SK-N-SH treated with all-trans-retinoic acid at 6 μM for 48 hours (cell line): ENCODE results near the gene PTPRN2.
"Not testable (repeated sequence)": the region's sequence is repeated elsewhere in the genome, so short reads cannot be mapped to it uniquely, and the experiment has no call there.

Experiments
- ATAC-seq: fragments of 200-7000 bp; cut with Tn5 transposase; 3 replicates; pipeline ENCODE4 v1.9.1; 2020; ENCODE audit warnings: mild to moderate bottlenecking, moderate library complexity
- ARNTL ChIP-seq: fragments of 450-650 bp; formaldehyde crosslinking; IDR thresholded peaks from 2 replicates; pipeline ENCODE4 v1.5.0; 2020; ENCODE audit warnings: low read depth, mild to moderate bottlenecking, moderate library complexity, borderline replicate concordance
- CSDC2 ChIP-seq: fragments of 250-450 bp; sonication (Bioruptor Pico); IDR thresholded peaks from 2 replicates; pipeline ENCODE4 v1.5.0; 2020; ENCODE audit warnings: mild to moderate bottlenecking, moderate library complexity
- CSRNP3 ChIP-seq: fragments of 250-450 bp; sonication (Bioruptor Pico); IDR thresholded peaks from 2 replicates; pipeline ENCODE4 v1.5.1; 2021; ENCODE audit warnings: mild to moderate bottlenecking, moderate library complexity
- ESRRG ChIP-seq: fragments of 250-450 bp; sonication (Bioruptor Pico); IDR thresholded peaks from 2 replicates; pipeline ENCODE4 v1.6.1; 2021; ENCODE audit warnings: mild to moderate bottlenecking
- GLIS3 ChIP-seq: fragments of 250-450 bp; sonication (Bioruptor Pico); IDR thresholded peaks from 2 replicates; pipeline ENCODE4 v1.5.0; 2020; ENCODE audit warnings: mild to moderate bottlenecking, moderate library complexity
- ISL1 ChIP-seq: fragments of 250-450 bp; sonication (Bioruptor Pico); IDR thresholded peaks from 2 replicates; pipeline ENCODE4 v2.1.2; 2022; ENCODE audit warnings: mild to moderate bottlenecking, moderate library complexity
- OSR1 ChIP-seq: fragments of 250-450 bp; sonication (Bioruptor Pico); IDR thresholded peaks from 2 replicates; pipeline ENCODE4 v1.8.0; 2022; ENCODE audit warnings: moderate library complexity, mild to moderate bottlenecking, inconsistent platforms
- PATZ1 ChIP-seq: fragments of 250-450 bp; sonication (Bioruptor Pico); IDR thresholded peaks from 2 replicates; pipeline ENCODE4 v1.8.0; 2020; ENCODE audit warnings: mild to moderate bottlenecking, moderate library complexity, borderline replicate concordance
- PPARA ChIP-seq: fragments of 250-450 bp; sonication (Bioruptor Pico); IDR thresholded peaks from 2 replicates; pipeline ENCODE4 v1.5.0; 2020; ENCODE audit warnings: mild to moderate bottlenecking, borderline replicate concordance
- RARB ChIP-seq: fragments of 250-450 bp; sonication (Bioruptor Pico); IDR thresholded peaks from 2 replicates; pipeline ENCODE4 v1.8.0; 2021; ENCODE audit warnings: mild to moderate bottlenecking, moderate library complexity
- SNAI2 ChIP-seq: fragments of 250-450 bp; sonication (Bioruptor Pico); IDR thresholded peaks from 2 replicates; pipeline ENCODE4 v1.5.0; 2020; ENCODE audit warnings: mild to moderate bottlenecking, moderate library complexity
- TCF4 ChIP-seq: fragments of 250-450 bp; sonication (Bioruptor Pico); IDR thresholded peaks from 2 replicates; pipeline ENCODE4 v1.8.0; 2021; ENCODE audit warnings: mild to moderate bottlenecking, moderate library complexity, borderline replicate concordance
- TOX ChIP-seq: fragments of 250-450 bp; sonication (Bioruptor Pico); IDR thresholded peaks from 2 replicates; pipeline ENCODE4 v1.8.0; 2021; ENCODE audit warnings: mild to moderate bottlenecking, moderate library complexity, borderline replicate concordance
- TSHZ2 ChIP-seq: fragments of 250-450 bp; sonication (Bioruptor Pico); IDR thresholded peaks from 2 replicates; pipeline ENCODE4 v1.5.0; 2020; ENCODE audit warnings: mild to moderate bottlenecking, moderate library complexity
- ZC3H10 ChIP-seq: fragments of 250-450 bp; sonication (Bioruptor Pico); IDR thresholded peaks from 2 replicates; pipeline ENCODE4 v1.5.1; 2021; ENCODE audit warnings: mild to moderate bottlenecking, moderate library complexity
- ZFP3 ChIP-seq: fragments of 250-450 bp; sonication (Bioruptor Pico); IDR thresholded peaks from 2 replicates; pipeline ENCODE4 v1.5.0; 2020; ENCODE audit warnings: mild to moderate bottlenecking, moderate library complexity
- ZFP30 ChIP-seq: fragments of 450-650 bp; formaldehyde crosslinking; IDR thresholded peaks from 2 replicates; pipeline ENCODE4 v1.5.0; 2022; ENCODE audit warnings: mild to moderate bottlenecking, moderate library complexity
- ZNF70 ChIP-seq: fragments of 450-650 bp; formaldehyde crosslinking; IDR thresholded peaks from 2 replicates; pipeline ENCODE4 v1.5.0; 2020; ENCODE audit warnings: mild to moderate bottlenecking, moderate library complexity
- ZNF8 ChIP-seq: fragments of 450-650 bp; formaldehyde crosslinking; IDR thresholded peaks from 2 replicates; pipeline ENCODE4 v1.5.0; 2020; ENCODE audit warnings: mild to moderate bottlenecking, moderate library complexity

PTPRN2 gene

GRCh38 chr7:157898261-157898660 is 689.4 kb downstream of the PTPRN2 start:
- no peak for ATAC-seq

GRCh38 chr7:157897681-157898080 is 689.9 kb downstream of the PTPRN2 start:
- TF ChIP-seq SNAI2 (CRISPR knock-in tag) (no peak), ARNTL (CRISPR knock-in tag) (no peak)
- no peak for ATAC-seq

More at GRCh38 chr7:157898261-157898660, 689.4 kb downstream of the PTPRN2 start:
- no peak for TF ChIP-seq SNAI2 (CRISPR knock-in tag)
- TF ChIP-seq CSRNP3 (CRISPR knock-in tag) = no peak
- no peak for TF ChIP-seq TCF4 (CRISPR knock-in tag)
- TF ChIP-seq ZNF8 (CRISPR knock-in tag) = no peak
- TF ChIP-seq TSHZ2 (CRISPR knock-in tag) = no peak
- TF ChIP-seq OSR1 (CRISPR knock-in tag) = no peak
- TF ChIP-seq ZFP30 (CRISPR knock-in tag) = no peak
- TF ChIP-seq, all 23 proteins: peak for 0

- ATAC-seq = no peak
These were observed 690.7 kb downstream of the PTPRN2 start for GRCh38 chr7:157896774-157897555.

GRCh38 chr7:157896376-157896675 is 691.3 kb downstream of the PTPRN2 start:
- not testable (repeated sequence) for ATAC-seq

More at GRCh38 chr7:157896774-157897555, 690.7 kb downstream of the PTPRN2 start:
- no peak for TF ChIP-seq OSR1 (CRISPR knock-in tag)

GRCh38 chr7:157895520-157896375 is 691.9 kb downstream of the PTPRN2 start:
- no peak for TF ChIP-seq ZFP3 (CRISPR knock-in tag)
- no peak for TF ChIP-seq TCF4 (CRISPR knock-in tag)
- TF ChIP-seq TOX = no peak
- TF ChIP-seq CSRNP3 (CRISPR knock-in tag) = no peak
- no peak for TF ChIP-seq TSHZ2 (CRISPR knock-in tag)
- TF ChIP-seq ZNF70 (CRISPR knock-in tag) = no peak
- TF ChIP-seq ESRRG = no peak
- TF ChIP-seq ZFP30 (CRISPR knock-in tag) = no peak
- TF ChIP-seq PATZ1 = no peak
- TF ChIP-seq CSDC2 (CRISPR knock-in tag) = no peak
- TF ChIP-seq RARB = no peak
- no peak for TF ChIP-seq PPARA (CRISPR knock-in tag)
- no peak for TF ChIP-seq ARNTL (CRISPR knock-in tag)
- no peak for TF ChIP-seq ZC3H10
- TF ChIP-seq GLIS3 (CRISPR knock-in tag) = no peak
- TF ChIP-seq ISL1 (CRISPR knock-in tag) = no peak
- TF ChIP-seq ZNF8 (CRISPR knock-in tag) = no peak
- TF ChIP-seq SNAI2 (CRISPR knock-in tag) = no peak

GRCh38 chr7:157895098-157895497 is 692.5 kb downstream of the PTPRN2 start:
- ATAC-seq = not testable (repeated sequence)

More at GRCh38 chr7:157895520-157896375, 691.9 kb downstream of the PTPRN2 start:
- ATAC-seq = no peak
